ENCODE data around the gene IER5L.

Gene IER5L

GRCh38 chr9:129211686-129212085, 33.6 kb upstream of the IER5L start:
- no peak for TF ChIP-seq CTCF (IDR thresholded peaks at IDR 0.05; ENCODE audit: insufficient read depth, low read depth, low read length, missing control alignments)
- no peak for DNase-seq (ENCODE audit: low read depth)
- H3K4me3 ChIP-seq (ENCODE audit: low read depth, low read length), result no peak overlapping the region

- no peak for DNase-seq (ENCODE audit: low read depth)
- H3K4me3 ChIP-seq (ENCODE audit: low read depth, low read length), result no peak overlapping the region
- no peak for TF ChIP-seq CTCF (IDR thresholded peaks at IDR 0.05; ENCODE audit: insufficient read depth, low read depth, low read length, missing control alignments)
These were observed 32.1 kb upstream of the IER5L start for GRCh38 chr9:129210125-129210524.

- no peak overlapping the region for H3K4me3 ChIP-seq (ENCODE audit: low read depth, low read length)
- DNase-seq (ENCODE audit: low read depth), result no peak
- no peak for TF ChIP-seq CTCF (IDR thresholded peaks at IDR 0.05; ENCODE audit: insufficient read depth, low read depth, low read length, missing control alignments)
These were observed 31.5 kb upstream of the IER5L start for GRCh38 chr9:129209580-129209979.

- H3K4me3 ChIP-seq (ENCODE audit: low read depth, low read length), result no peak overlapping the region
- TF ChIP-seq CTCF (IDR thresholded peaks at IDR 0.05; ENCODE audit: insufficient read depth, low read depth, low read length, missing control alignments), result no peak
- no peak for DNase-seq (ENCODE audit: low read depth)
These were observed 31.0 kb upstream of the IER5L start for GRCh38 chr9:129209109-129209508.

GRCh38 chr9:129208207-129209032, 30.4 kb upstream of the IER5L start:
- TF ChIP-seq CTCF (IDR thresholded peaks at IDR 0.05; ENCODE audit: insufficient read depth, low read depth, low read length, missing control alignments), result no peak
- no peak overlapping the region for H3K4me3 ChIP-seq (ENCODE audit: low read depth, low read length)
- no peak for DNase-seq (ENCODE audit: low read depth)

- no peak for TF ChIP-seq CTCF (IDR thresholded peaks at IDR 0.05; ENCODE audit: insufficient read depth, low read depth, low read length, missing control alignments)
- DNase-seq (ENCODE audit: low read depth), result no peak
- H3K4me3 ChIP-seq (ENCODE audit: low read depth, low read length), result no peak overlapping the region
These were observed 28.8 kb upstream of the IER5L start for GRCh38 chr9:129206905-129207304.

GRCh38 chr9:129206401-129206800, 28.3 kb upstream of the IER5L start:
- no peak for TF ChIP-seq CTCF (IDR thresholded peaks at IDR 0.05; ENCODE audit: insufficient read depth, low read depth, low read length, missing control alignments)
- DNase-seq (ENCODE audit: low read depth), result no peak
- no peak overlapping the region for H3K4me3 ChIP-seq (ENCODE audit: low read depth, low read length)
